K562 treated with DMSO at 1 percent for 4 hours (cell line): ENCODE measurements around the gene CTAGE4. TPM values are rescaled to one million over a fixed set of nuclear protein-coding genes. Genes with fewer than 3 reads are reported as not detected.

Experiments
- total RNA-seq: library from RNA; unstranded; fragments of 300-600 nt; gene quantifications from 2 replicates; pipeline ENCODE4 v1.2.3, GENCODE V29; 2022; ENCODE audit not compliant: insufficient read depth

Gene CTAGE4
- not detected in 2 replicates for total RNA-seq

DNA sequence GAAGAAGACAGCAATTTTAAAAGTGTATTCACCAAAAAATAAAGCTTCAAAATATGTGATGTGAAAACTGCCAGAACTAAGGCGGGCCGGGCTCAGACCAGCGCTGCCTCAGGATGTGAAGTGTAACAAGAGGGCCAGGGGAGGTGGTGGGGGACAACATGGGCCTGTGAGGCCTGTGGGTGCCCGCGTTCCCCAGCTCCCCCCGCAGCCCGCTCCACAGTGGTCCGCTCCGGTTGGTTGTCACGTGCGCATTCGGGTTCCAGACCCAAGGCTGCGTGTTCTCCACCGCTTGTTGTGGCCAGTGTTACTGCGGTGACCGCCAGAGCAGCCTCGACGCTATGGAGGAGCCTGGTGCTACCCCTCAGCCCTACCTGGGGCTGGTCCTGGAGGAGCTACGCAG lies at the start of gene CTAGE4:
TSS of gene CTAGE4 (plus strand) at position 301 of the 400 bp plus-strand sequence. CDS start at position 339, 38 bp downstream.

GRCh38 chr7:144195212-144195872 lies 12.1 kb downstream of the CTAGE4 start, which contains the start of gene ARHGEF35:
Gene ARHGEF35 (minus strand): TSS chr7:144195833. CDS start chr7:144188383, 7,450 bp downstream.

Other genes starting within 250 kb of the CTAGE4 start
- gene OR2F2, start 248.2 kb upstream of the CTAGE4 start, total RNA-seq: not detected in 2 replicates
- not detected in 2 replicates for gene OR2F1, start 228.6 kb upstream of the CTAGE4 start, total RNA-seq
- not detected in 2 replicates for gene OR6B1, start 183.1 kb upstream of the CTAGE4 start, total RNA-seq
- gene OR2A5, start 134.5 kb upstream of the CTAGE4 start, total RNA-seq: not detected in 2 replicates
- gene OR2A25, start 113.7 kb upstream of the CTAGE4 start, total RNA-seq: not detected in 2 replicates
- not detected in 2 replicates for gene OR2A12, start 97.2 kb upstream of the CTAGE4 start, total RNA-seq
- not detected in 2 replicates for gene OR2A2, start 73.9 kb upstream of the CTAGE4 start, total RNA-seq
- gene OR2A14, start 60.3 kb upstream of the CTAGE4 start, total RNA-seq: not detected in 2 replicates
- gene ARHGEF35, start 12.4 kb downstream of the CTAGE4 start, total RNA-seq: not detected in 2 replicates
- not detected in 2 replicates for gene OR2A42, start 56.1 kb downstream of the CTAGE4 start, total RNA-seq
- not detected in 2 replicates for gene OR2A7, start 81.3 kb downstream of the CTAGE4 start, total RNA-seq
- gene CTAGE8, start 85.8 kb downstream of the CTAGE4 start, total RNA-seq: not detected in 2 replicates
- gene OR2A1, start 129.0 kb downstream of the CTAGE4 start, total RNA-seq: not detected in 2 replicates
- not detected in 2 replicates for gene ARHGEF5, start 171.9 kb downstream of the CTAGE4 start, total RNA-seq
- gene NOBOX, start 220.2 kb downstream of the CTAGE4 start, total RNA-seq: not detected in 2 replicates